Measurements from ENCODE around the gene URB2. TPM values are rescaled to one million over a fixed set of nuclear protein-coding genes. Genes with fewer than 3 reads are reported as not detected.

The URB2 gene
- 14.3 TPM for polyA plus RNA-seq (2013, experiment 1 of 4)
- polyA plus RNA-seq (2013, experiment 2 of 4), result 18.3 TPM
- polyA plus RNA-seq (2013, experiment 3 of 4), result 9.8 TPM
- polyA plus RNA-seq (2013, experiment 4 of 4), result 11.6 TPM

GRCh38 chr1:229625915-229626831 lies at the start of gene URB2, which contains the start of gene TAF5L:
URB2 (plus strand) TSS chr1:229626247; CDS start chr1:229627634, 1,387 bp downstream.
TAF5L (minus strand) TSS chr1:229626122; CDS start chr1:229614482, 11,640 bp downstream.
- Histone ChIP-seq H3K36me3 (ENCODE audit: control insufficient read depth, insufficient read depth, low read length) (no peaks in the 10 kb centered on the region), H3K27ac (ENCODE audit: insufficient read depth, low read depth, low read length, poor library complexity, severe bottlenecking) (peak within 1 kb of the TSS; percentile 67), H3K4me1 (ENCODE audit: control insufficient read depth, insufficient read depth, low read length) (peaks cover 9% of the 10 kb centered on the region), H3K27me3 (ENCODE audit: control insufficient read depth, insufficient read depth, low read length, poor library complexity, severe bottlenecking) (peaks cover 8% of the 10 kb centered on the region), H3K9me3 (ENCODE audit: control insufficient read depth, low read length) (no peaks in the 10 kb centered on the region), H3K4me3 (ENCODE audit: insufficient read depth, low read depth, low read length) (peak within 1 kb of the TSS; percentile 98)
- WGBS, 2 experiments, result 0% methylated on average over 97 of the region's 97 CpGs

DNA sequence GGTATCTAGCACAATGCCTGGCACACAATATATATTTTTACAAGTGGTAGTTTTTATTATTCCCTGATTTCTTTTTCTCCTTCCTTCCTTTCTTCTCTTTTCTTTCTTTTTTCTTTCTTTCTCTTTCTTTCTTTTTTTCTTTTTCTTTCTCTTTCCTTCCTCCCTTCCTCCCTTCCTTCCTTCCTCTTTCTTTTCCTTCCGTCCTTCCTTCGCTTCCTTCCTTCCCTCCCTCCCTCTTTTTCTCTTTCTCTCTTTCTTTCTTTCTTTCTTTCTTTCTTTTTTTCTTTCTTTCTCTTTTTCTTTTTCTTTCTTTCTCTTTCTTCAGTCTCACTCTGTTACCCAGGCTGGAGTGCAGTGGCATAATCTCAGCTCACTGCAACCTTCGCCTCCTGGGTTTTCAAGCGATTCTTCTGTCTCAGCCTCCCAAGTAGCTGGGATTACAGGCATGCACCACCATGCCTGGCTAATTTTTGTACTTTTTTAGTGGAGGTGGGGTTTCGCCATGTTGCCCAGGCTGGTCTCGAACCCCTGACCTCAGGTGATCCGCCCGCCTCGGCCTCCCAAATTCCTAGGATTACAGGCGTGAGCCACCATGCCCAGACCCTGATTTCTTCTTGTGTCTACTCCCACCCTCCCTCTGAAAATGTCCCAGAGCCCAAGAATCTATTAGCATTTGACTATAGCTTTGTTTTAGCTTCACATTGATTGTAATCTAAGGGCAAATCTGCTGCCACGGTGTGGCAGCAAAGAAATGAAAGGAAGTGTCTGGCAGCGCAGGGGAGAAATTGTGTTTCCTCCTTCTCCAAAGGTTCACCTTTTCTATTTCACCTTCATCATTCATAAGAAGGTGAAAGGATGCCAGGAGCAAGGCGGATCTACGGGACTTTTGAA lies 47.6 kb upstream of the URB2 start:
- Histone ChIP-seq H3K4me3 (ENCODE audit: insufficient read depth, low read depth, low read length) (no peak overlapping the region), H3K9me3 (ENCODE audit: control insufficient read depth, low read length) (no peaks in the 10 kb centered on the region), H3K27ac (ENCODE audit: insufficient read depth, low read depth, low read length, poor library complexity, severe bottlenecking) (no peak overlapping the region), H3K4me1 (ENCODE audit: control insufficient read depth, insufficient read depth, low read length) (peaks cover 10% of the 10 kb centered on the region), H3K27me3 (ENCODE audit: control insufficient read depth, insufficient read depth, low read length, poor library complexity, severe bottlenecking) (no peaks in the 10 kb centered on the region), H3K36me3 (ENCODE audit: control insufficient read depth, insufficient read depth, low read length) (no peaks in the 10 kb centered on the region)
- 87 to 89% methylated on average over 14 of the region's 14 CpGs for WGBS, 2 experiments

- Histone ChIP-seq H3K27me3 (ENCODE audit: control insufficient read depth, insufficient read depth, low read length, poor library complexity, severe bottlenecking) (no peaks in the 10 kb centered on the region), H3K4me1 (ENCODE audit: control insufficient read depth, insufficient read depth, low read length) (peaks cover 10% of the 10 kb centered on the region), H3K9me3 (ENCODE audit: control insufficient read depth, low read length) (no peaks in the 10 kb centered on the region), H3K4me3 (ENCODE audit: insufficient read depth, low read depth, low read length) (no peak overlapping the region), H3K36me3 (ENCODE audit: control insufficient read depth, insufficient read depth, low read length) (no peaks in the 10 kb centered on the region), H3K27ac (ENCODE audit: insufficient read depth, low read depth, low read length, poor library complexity, severe bottlenecking) (peak overlapping the region; percentile 53)
- WGBS, 2 experiments, result 47 to 56% methylated on average over 9 of the region's 9 CpGs
These were observed 46.9 kb upstream of the URB2 start for GRCh38 chr1:229579059-229579673.

DNA sequence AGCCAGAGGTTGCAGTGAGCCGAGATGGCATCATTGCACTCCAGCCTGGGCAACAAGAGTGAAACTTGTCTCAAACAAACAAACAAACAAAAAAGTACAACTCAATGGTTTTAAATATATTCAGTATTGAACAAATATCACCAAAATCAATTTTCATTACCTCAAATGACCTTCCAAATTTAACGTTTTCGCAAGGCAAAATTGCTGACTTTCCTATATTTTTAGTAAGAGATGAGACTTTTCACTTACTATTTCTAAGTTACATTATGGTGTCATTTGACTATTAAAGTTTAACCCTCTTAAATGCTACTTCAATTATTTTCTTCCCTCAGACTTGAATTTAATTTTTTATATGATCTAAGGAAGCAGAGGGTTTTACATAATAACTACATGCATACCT lies 44.6 kb upstream of the URB2 start:
- no peak overlapping the region for H3K27ac ChIP-seq (ENCODE audit: insufficient read depth, low read depth, low read length, poor library complexity, severe bottlenecking)

DNA sequence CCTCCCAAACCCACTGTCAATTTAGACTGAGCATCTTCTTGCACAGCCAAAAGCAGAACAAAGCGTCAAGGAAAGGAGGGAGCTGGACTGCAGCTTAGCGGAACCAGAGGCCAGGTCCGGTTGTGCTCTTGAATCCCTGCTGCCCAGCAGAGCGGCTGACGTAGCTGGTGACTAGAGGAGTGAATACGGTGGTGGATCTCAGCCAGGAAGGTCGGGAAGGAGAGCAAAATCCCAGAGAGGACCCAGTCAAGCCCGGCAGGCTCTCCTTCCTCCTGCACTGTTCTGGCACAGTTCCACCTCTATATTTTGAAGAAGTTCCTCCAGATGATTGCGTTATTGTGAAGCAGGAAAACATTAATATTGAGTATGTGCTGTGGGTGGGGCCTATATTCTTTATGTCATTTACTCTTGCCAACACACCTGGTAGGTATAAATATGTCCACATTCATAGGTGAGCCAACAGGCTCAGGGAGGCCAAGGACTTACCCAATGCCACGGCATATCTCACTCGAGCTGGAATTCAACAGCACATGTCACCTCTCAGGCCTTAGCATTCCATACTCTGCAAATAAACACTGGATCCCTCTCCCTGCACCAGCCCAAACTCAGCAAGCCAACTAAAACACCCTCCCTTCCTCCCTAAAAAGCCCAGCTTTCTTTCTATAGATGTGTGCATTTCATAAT lies 43.9 kb upstream of the URB2 start:
- no peaks in the 10 kb centered on the region for H3K27me3 ChIP-seq (ENCODE audit: control insufficient read depth, insufficient read depth, low read length, poor library complexity, severe bottlenecking)
- H3K36me3 ChIP-seq (ENCODE audit: control insufficient read depth, insufficient read depth, low read length), result no peaks in the 10 kb centered on the region
- H3K27ac ChIP-seq (ENCODE audit: insufficient read depth, low read depth, low read length, poor library complexity, severe bottlenecking), result no peak overlapping the region
- no peaks in the 10 kb centered on the region for H3K9me3 ChIP-seq (ENCODE audit: control insufficient read depth, low read length)
- H3K4me3 ChIP-seq (ENCODE audit: insufficient read depth, low read depth, low read length), result no peak overlapping the region
- 85 to 88% methylated on average over 10 of the region's 11 CpGs for WGBS, 2 experiments
- H3K4me1 ChIP-seq (ENCODE audit: control insufficient read depth, insufficient read depth, low read length), result peaks cover 10% of the 10 kb centered on the region

More for the DNA sequence above, 44.6 kb upstream of the URB2 start:
- no peak overlapping the region for H3K4me3 ChIP-seq (ENCODE audit: insufficient read depth, low read depth, low read length)
- 87 to 93% methylated on average over 1 to 3 of the region's 3 CpGs for WGBS, 2 experiments
- no peaks in the 10 kb centered on the region for H3K9me3 ChIP-seq (ENCODE audit: control insufficient read depth, low read length)
- peaks cover 10% of the 10 kb centered on the region for H3K4me1 ChIP-seq (ENCODE audit: control insufficient read depth, insufficient read depth, low read length)
- H3K36me3 ChIP-seq (ENCODE audit: control insufficient read depth, insufficient read depth, low read length), result no peaks in the 10 kb centered on the region
- H3K27me3 ChIP-seq (ENCODE audit: control insufficient read depth, insufficient read depth, low read length, poor library complexity, severe bottlenecking), result no peaks in the 10 kb centered on the region

GRCh38 chr1:229582715-229583114 lies 43.3 kb upstream of the URB2 start:
- Histone ChIP-seq H3K4me1 (ENCODE audit: control insufficient read depth, insufficient read depth, low read length) (peaks cover 10% of the 10 kb centered on the region), H3K27ac (ENCODE audit: insufficient read depth, low read depth, low read length, poor library complexity, severe bottlenecking) (no peak overlapping the region), H3K9me3 (ENCODE audit: control insufficient read depth, low read length) (no peaks in the 10 kb centered on the region), H3K4me3 (ENCODE audit: insufficient read depth, low read depth, low read length) (no peak overlapping the region), H3K27me3 (ENCODE audit: control insufficient read depth, insufficient read depth, low read length, poor library complexity, severe bottlenecking) (no peaks in the 10 kb centered on the region), H3K36me3 (ENCODE audit: control insufficient read depth, insufficient read depth, low read length) (no peaks in the 10 kb centered on the region)
- 91% methylated on average over 4 of the region's 4 CpGs for WGBS, 2 experiments

DNA sequence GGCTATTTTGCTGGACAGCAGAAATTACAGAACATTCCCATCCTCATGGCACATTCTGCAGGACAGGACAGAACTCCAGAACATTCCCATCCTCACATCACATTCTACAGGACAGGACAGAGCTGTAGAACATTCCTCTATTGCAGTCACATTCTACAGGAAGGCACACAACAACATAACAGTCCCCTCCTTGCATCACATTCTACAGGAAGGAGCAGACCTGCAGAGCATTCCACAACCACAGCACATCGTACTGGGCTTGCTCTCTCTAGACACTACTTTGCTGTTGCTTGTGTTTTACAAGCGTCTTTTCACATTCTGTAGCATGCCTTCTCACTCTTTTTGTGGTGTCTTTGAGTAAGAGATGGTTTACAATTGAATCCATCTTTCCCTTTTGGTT lies 40.7 kb upstream of the URB2 start:
- Histone ChIP-seq H3K4me1 (ENCODE audit: control insufficient read depth, insufficient read depth, low read length) (no peaks in the 10 kb centered on the region), H3K4me3 (ENCODE audit: insufficient read depth, low read depth, low read length) (no peak overlapping the region), H3K36me3 (ENCODE audit: control insufficient read depth, insufficient read depth, low read length) (no peaks in the 10 kb centered on the region), H3K27me3 (ENCODE audit: control insufficient read depth, insufficient read depth, low read length, poor library complexity, severe bottlenecking) (no peaks in the 10 kb centered on the region), H3K9me3 (ENCODE audit: control insufficient read depth, low read length) (no peaks in the 10 kb centered on the region), H3K27ac (ENCODE audit: insufficient read depth, low read depth, low read length, poor library complexity, severe bottlenecking) (no peak overlapping the region)
- 83 to 87% methylated on average over 2 of the region's 2 CpGs for WGBS, 2 experiments

GRCh38 chr1:229590119-229590518 lies 35.9 kb upstream of the URB2 start:
- Histone ChIP-seq H3K36me3 (ENCODE audit: control insufficient read depth, insufficient read depth, low read length) (peaks cover 10% of the 10 kb centered on the region), H3K27me3 (ENCODE audit: control insufficient read depth, insufficient read depth, low read length, poor library complexity, severe bottlenecking) (no peaks in the 10 kb centered on the region), H3K27ac (ENCODE audit: insufficient read depth, low read depth, low read length, poor library complexity, severe bottlenecking) (no peak overlapping the region), H3K4me1 (ENCODE audit: control insufficient read depth, insufficient read depth, low read length) (no peaks in the 10 kb centered on the region), H3K9me3 (ENCODE audit: control insufficient read depth, low read length) (no peaks in the 10 kb centered on the region), H3K4me3 (ENCODE audit: insufficient read depth, low read depth, low read length) (no peak overlapping the region)
- 93 to 97% methylated on average over 5 of the region's 5 CpGs for WGBS, 2 experiments

DNA sequence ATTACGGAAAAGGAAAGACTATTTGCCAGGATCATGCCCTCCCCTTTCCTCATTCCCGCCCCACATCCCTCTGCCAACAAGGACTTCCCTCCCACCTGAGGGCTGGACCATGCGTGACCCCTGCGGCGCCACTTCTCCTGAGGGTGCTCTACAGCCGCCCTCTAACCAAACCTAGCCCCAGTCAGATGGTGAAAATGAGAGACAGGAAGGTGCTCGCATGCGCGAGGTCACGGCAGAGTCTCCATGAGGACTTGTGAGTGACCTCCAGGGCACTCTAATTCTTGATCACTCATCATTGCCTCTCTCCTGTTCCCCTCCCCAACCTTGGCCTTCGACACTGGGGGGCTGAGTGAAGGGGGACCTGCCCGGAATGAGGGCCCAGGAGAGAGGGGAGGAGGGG lies 32.2 kb upstream of the URB2 start:
- Histone ChIP-seq H3K4me3 (ENCODE audit: insufficient read depth, low read depth, low read length) (no peak overlapping the region), H3K36me3 (ENCODE audit: control insufficient read depth, insufficient read depth, low read length) (peaks cover 10% of the 10 kb centered on the region), H3K9me3 (ENCODE audit: control insufficient read depth, low read length) (no peaks in the 10 kb centered on the region), H3K27ac (ENCODE audit: insufficient read depth, low read depth, low read length, poor library complexity, severe bottlenecking) (no peak overlapping the region), H3K4me1 (ENCODE audit: control insufficient read depth, insufficient read depth, low read length) (no peaks in the 10 kb centered on the region), H3K27me3 (ENCODE audit: control insufficient read depth, insufficient read depth, low read length, poor library complexity, severe bottlenecking) (no peaks in the 10 kb centered on the region)
- WGBS, 2 experiments, result 91 to 92% methylated on average over 12 of the region's 12 CpGs

Measured in ectodermal cell (in vitro differentiated cells).